Psoas muscle (tissue), 8 donors: ENCODE data around the gene RICTOR. TPM values are rescaled to one million over a fixed set of nuclear protein-coding genes. Genes with fewer than 3 reads are reported as not detected.
"Not testable (repeated sequence)": the region's sequence is repeated elsewhere in the genome, so short reads cannot be mapped to it uniquely, and the experiment has no call there.

Experiments
- ATAC-seq, 4 donors: fragments of 200-7000 bp; cut with Tn5 transposase; one replicate each; pipeline ENCODE4 v1.9.1; 2020; ENCODE audit warnings: moderate library complexity in 3 of 4, mild to moderate bottlenecking in 2 of 4
- DNase-seq, 2 donors: peaks; one replicate each; pipeline ENCODE4 v3.0.0-alpha.2; 2020
- H3K27ac ChIP-seq: fragments of 200-600 bp; one replicate; pipeline ENCODE4 v1.8.0; 2022
- H3K27me3 ChIP-seq, 3 donors: fragments of 200-600 bp in 1 of 3; one replicate each; pipeline versions ENCODE4 v1.6.1 to v1.8.0; 2013 to 2022; ENCODE audit warnings: low read length in 2 of 3, mild to moderate bottlenecking in 2 of 3, moderate library complexity in 1 of 3; ENCODE audit not compliant: insufficient read depth in 3 of 3
- H3K36me3 ChIP-seq, 2 donors: fragments of 200-600 bp in 1 of 2; one replicate each; pipeline versions ENCODE4 v1.6.1 to v1.8.0; 2013 to 2022; ENCODE audit warnings: low read depth in 1 of 2, mild to moderate bottlenecking in 1 of 2, moderate library complexity in 1 of 2; ENCODE audit not compliant: insufficient read depth in 1 of 2
- H3K4me1 ChIP-seq: fragments of 200-600 bp; one replicate; pipeline ENCODE4 v1.8.0; 2022
- H3K4me3 ChIP-seq: fragments of 200-600 bp; one replicate; pipeline ENCODE4 v1.8.0; 2022; ENCODE audit warnings: mild to moderate bottlenecking
- H3K9me3 ChIP-seq: fragments of 200-600 bp; one replicate; pipeline ENCODE4 v1.8.0; 2022
- WGBS, 3 donors: extraction: QIAGEN DNeasy Blood & Tissue Kit; methylation state at CpG; one replicate each; pipeline versions ENCODE4 v1.1.6 to v1.1.7; 2013; 5-methylcytosine and 5-hydroxymethylcytosine counted together
- intact Hi-C, 2 donors: fragments of 100-400 bp; cut with DNase I; formaldehyde crosslinking; loops; one replicate each; pipeline versions ENCODE4 v1.11.0 to v1.14.2; 2022
- polyA plus RNA-seq, 3 donors: library from polyadenylated mRNA; stranded (reverse); fragments of 200-250 nt; gene quantifications; one replicate each; pipeline ENCODE4 v1.2.3, GENCODE V29; 2013
- total RNA-seq, 4 donors: library from RNA; stranded (reverse); fragmentation: NEBNext Ultra II Directional in 2 of 4; extraction: Animal tissue kit (Norgen Biotek cat#: 25700) in 2 of 4; gene quantifications; one replicate each; pipeline versions ENCODE4 v1.2.1 to v1.2.4, GENCODE V29; 2021 to 2023
- TF ChIP-seq, protein P1 (sequence below): fragments of 200-600 bp; IDR thresholded peaks from one replicate; pipeline ENCODE4 v1.8.0; 2022; ENCODE audit warnings: antibody characterized with exemption
- donor health status: healthy with polysubstance abuse.
- donor health status: DM: no; HTN: no; CAD: no; lungs with moderate emphysema.
- donor health status: Bipolar disorder and iron deficiency.
- donor health status: healthy.
- donor health status: DM: yes; HTN: yes; CAD: no.
- donor health status: DM: no; HTN: no; CAD: no.
- donor health status: DM: no; HTN: no; CAD: no.
- donor health status: DM: yes; HTN: yes; CAD: no.

The RICTOR gene
- total and polyA plus RNA-seq, 7 donors: 2.7 to 46.7 (median 34.0) TPM

DNA sequence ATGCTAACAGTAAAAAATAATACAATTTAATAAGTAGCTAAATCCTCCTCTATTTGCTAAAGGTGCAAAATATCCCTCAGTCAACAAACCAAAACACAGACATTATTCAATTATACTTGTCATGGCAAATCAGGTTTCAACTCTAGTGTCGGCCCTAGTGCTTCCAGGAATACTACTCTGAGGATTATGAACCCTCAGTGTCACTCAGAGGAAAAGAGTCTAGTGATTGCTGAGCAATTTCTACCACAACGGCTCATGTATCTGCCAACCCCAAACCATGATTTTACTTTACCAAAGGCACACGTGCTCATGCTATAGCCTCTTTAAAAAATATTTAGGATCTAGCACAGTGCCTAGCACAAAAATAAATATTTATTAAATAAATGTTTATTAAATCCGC is 21.0 kb downstream of the RICTOR start:
- H3K4me1 ChIP-seq: peaks cover 63% of the 10 kb centered on the region
- TF ChIP-seq, protein P1, sequence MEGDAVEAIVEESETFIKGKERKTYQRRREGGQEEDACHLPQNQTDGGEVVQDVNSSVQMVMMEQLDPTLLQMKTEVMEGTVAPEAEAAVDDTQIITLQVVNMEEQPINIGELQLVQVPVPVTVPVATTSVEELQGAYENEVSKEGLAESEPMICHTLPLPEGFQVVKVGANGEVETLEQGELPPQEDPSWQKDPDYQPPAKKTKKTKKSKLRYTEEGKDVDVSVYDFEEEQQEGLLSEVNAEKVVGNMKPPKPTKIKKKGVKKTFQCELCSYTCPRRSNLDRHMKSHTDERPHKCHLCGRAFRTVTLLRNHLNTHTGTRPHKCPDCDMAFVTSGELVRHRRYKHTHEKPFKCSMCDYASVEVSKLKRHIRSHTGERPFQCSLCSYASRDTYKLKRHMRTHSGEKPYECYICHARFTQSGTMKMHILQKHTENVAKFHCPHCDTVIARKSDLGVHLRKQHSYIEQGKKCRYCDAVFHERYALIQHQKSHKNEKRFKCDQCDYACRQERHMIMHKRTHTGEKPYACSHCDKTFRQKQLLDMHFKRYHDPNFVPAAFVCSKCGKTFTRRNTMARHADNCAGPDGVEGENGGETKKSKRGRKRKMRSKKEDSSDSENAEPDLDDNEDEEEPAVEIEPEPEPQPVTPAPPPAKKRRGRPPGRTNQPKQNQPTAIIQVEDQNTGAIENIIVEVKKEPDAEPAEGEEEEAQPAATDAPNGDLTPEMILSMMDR: no peak
- H3K4me3 ChIP-seq: no peak overlapping the region
- ATAC-seq (no peak), DNase-seq (no peak)
- intact Hi-C loops: no loop called here
- WGBS, 3 donors: 72 to 89% (median 73%) methylated on average over 4 of the region's 4 CpGs
- no peak overlapping the region for H3K27ac ChIP-seq
- H3K27me3 ChIP-seq: no peaks in the 10 kb centered on the region
- H3K36me3 ChIP-seq: peaks cover 0 to 9% of the 10 kb centered on the region in 2 donors
- H3K9me3 ChIP-seq: no peaks in the 10 kb centered on the region

DNA sequence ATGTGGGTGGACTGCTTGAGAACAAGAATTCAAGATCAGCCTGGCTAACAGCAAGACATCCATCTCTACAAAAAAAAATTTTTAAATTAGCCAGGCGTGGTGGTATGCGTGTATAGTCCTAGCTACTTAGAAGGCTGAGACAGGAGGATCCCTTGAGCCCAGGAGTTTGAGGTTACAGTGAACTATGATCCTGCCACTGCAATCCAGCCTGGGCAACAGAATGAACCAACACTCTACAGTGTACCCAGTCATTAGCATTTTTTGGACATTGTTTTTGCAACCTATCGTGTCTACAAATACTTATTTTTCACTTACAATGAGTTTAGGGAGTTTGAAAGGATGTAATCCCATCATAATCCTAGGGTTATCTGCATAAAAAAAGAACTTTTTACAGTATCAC is 22.1 kb downstream of the RICTOR start:
- Histone ChIP-seq H3K4me1 (peaks cover 63% of the 10 kb centered on the region), H3K4me3 (no peak overlapping the region), H3K27ac (no peak overlapping the region), H3K36me3 (peaks cover 0 to 9% of the 10 kb centered on the region in 2 donors), H3K9me3 (no peaks in the 10 kb centered on the region), H3K27me3 (no peaks in the 10 kb centered on the region)
- 94 to 98% (median 98%) methylated on average over 3 of the region's 3 CpGs for WGBS, 3 donors
- no peak for ATAC-seq
- TF ChIP-seq, protein P1: no peak
- intact Hi-C loops: no loop called here
- no peak for DNase-seq

DNA sequence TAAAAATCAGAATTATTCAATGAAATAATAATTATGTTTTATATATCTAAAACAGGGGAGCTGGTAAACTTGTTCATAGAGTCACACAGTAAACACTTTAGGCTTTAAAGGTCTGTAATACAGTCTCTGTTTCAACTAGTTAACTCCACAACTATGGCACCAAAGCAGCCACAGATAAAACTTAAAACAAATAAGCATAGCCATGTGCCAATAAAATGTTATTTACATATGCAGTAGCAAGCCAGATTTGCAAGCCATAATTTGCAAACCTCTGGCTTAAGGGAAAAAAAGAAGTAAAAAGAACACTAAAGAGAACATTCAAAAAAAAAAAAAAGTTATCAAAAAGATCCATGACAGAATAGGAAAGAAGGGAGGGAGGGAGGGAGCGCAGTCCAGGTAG is 24.9 kb downstream of the RICTOR start:
- no peaks in the 10 kb centered on the region for H3K27me3 ChIP-seq

DNA sequence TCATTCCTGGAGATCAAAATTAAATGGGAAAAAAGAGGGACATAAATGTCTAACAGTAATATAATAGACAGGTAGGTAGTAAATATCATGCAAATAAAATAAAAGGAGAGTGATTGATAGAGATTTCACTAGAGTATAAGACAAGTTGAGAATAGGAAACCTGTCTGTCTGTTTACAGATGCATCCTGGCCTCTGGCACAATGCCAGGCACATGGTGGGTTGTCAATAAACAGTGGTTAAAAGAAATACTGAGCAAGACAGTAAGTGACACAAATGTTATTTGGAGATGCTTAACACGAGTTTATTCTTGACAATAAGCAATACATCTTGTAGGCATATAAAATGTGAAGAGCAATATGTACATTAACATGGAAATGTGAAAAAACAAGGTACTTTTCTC is 33.3 kb downstream of the RICTOR start:
- H3K27me3 ChIP-seq: no peaks in the 10 kb centered on the region
- 18 to 49% (median 24%) methylated on average over 1 of the region's 1 CpG for WGBS, 3 donors
- ATAC-seq (peak in 1 of 4 donors; percentile 21), DNase-seq (peak; percentile 22 to 56)
- no peak overlapping the region for H3K4me3 ChIP-seq
- H3K4me1 ChIP-seq: peaks cover 32% of the 10 kb centered on the region
- no peak overlapping the region for H3K27ac ChIP-seq
- no peaks in the 10 kb centered on the region for H3K36me3 ChIP-seq
- intact Hi-C loops: no loop called here
- TF ChIP-seq, protein P1: no peak
- no peaks in the 10 kb centered on the region for H3K9me3 ChIP-seq

More for the DNA sequence above, 24.9 kb downstream of the RICTOR start:
- no peak for DNase-seq
- TF ChIP-seq, protein P1: no peak
- intact Hi-C loops: no loop called here
- Histone ChIP-seq H3K27ac (peak overlapping the region; percentile 41), H3K36me3 (no peaks in the 10 kb centered on the region), H3K4me3 (no peak overlapping the region), H3K4me1 (peaks cover 67% of the 10 kb centered on the region), H3K9me3 (no peaks in the 10 kb centered on the region)
- 96 to 100% (median 98%) methylated on average over 1 of the region's 1 CpG for WGBS, 3 donors
- no peak for ATAC-seq

DNA sequence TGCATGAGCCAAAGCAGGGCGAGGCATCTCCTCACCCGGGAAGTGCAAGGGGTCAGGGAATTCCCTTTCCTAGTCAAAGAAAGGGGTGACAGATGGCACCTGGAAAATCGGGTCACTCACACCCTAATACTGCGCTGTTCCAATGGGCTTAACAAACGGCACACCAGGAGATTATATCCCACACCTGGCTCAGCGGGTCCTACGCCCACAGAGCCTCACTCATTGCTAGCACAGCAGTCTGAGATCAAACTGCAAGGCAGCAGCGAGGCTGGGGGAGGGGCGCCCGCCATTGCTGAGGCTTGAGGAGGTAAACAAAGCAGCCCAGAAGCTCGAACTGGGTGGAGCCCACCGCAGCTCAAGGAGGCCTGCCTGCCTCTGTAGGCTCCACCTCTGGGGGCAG is 39.7 kb downstream of the RICTOR start:
- H3K27ac ChIP-seq, DNase-seq, H3K27me3 ChIP-seq, H3K36me3 ChIP-seq, H3K4me3 ChIP-seq, ATAC-seq, intact Hi-C loops, H3K9me3 ChIP-seq: not testable (repeated sequence)
- 93 to 97% (median 94%) methylated on average over 10 to 12 of the region's 12 CpGs for WGBS, 3 donors
- H3K4me1 ChIP-seq: peaks cover 22% of the 10 kb centered on the region
